Measurements from ENCODE around the gene ZCCHC9.
"Not testable (repeated sequence)": the region's sequence is repeated elsewhere in the genome, so short reads cannot be mapped to it uniquely, and the experiment has no call there.

The ZCCHC9 gene, protein sequence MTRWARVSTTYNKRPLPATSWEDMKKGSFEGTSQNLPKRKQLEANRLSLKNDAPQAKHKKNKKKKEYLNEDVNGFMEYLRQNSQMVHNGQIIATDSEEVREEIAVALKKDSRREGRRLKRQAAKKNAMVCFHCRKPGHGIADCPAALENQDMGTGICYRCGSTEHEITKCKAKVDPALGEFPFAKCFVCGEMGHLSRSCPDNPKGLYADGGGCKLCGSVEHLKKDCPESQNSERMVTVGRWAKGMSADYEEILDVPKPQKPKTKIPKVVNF

GRCh38 chr5:81301271-81302015, at the start of gene ZCCHC9:
TSS of gene ZCCHC9 (plus strand) at chr5:81301587. CDS start at chr5:81304758, 3,171 bp downstream.
- peak; percentile 97 for DNase-seq

DNA sequence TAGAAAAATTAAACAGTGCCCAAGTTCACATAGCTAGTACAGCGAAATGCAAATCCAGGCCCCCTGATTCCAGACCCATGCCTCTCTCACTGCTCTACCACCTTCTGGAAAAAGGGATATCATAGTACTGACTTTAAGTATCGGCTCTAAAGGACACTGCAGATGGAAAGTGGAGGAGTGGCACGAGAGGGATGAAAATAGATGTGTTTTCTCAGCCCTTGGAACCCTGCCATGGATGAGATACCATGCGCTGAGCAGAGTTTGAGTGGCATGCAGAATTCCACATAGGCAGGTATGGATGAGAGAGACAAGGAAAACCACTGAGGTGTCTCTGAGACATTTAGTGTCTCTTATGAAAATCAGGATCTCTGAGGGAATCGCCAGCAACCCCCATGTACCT, 49.5 kb upstream of the ZCCHC9 start:
- DNase-seq: no peak

DNA sequence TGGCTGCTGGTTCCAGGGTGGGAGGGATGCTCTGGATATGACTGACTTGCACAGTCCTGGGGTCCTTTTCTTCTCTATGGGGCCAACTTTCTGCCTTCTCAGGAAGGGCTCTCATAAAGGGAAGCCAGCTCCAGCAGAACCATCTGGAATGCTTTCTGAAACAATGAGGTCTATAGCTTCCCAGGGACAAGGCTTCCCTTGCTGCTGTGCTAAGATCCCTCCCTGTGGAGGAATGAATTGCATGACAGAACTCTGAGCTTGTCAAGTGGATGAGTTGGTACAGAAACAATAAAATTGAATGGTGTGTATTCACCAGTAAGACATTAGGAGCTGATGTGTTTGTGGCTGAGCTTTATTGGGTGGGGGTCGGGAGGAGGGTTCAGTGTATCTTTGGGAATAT, 48.5 kb upstream of the ZCCHC9 start:
- no peak for DNase-seq

GRCh38 chr5:81253875-81254274, 47.5 kb upstream of the ZCCHC9 start:
- no peak for DNase-seq

GRCh38 chr5:81254886-81255559, 46.4 kb upstream of the ZCCHC9 start:
- no peak for DNase-seq

DNA sequence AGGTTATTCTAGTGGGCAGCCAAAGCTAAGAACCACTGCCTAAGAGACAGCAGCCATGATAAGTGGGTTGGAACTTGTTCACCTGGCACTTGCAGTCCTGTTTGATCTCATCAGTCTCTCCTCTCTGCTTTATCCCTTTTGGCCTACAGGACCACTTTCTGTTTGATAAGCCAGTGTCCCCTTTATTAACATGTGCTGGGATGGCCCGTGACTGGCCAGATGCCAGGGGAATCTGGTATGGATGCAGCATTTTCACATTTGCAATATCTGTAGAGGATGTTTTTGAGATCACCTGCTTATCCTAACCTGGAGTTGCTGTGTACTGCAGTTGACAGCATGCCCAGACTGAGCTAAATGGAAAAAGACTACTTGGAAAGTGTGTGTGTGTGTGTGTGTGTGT, 44.6 kb upstream of the ZCCHC9 start:
- no peak for DNase-seq

DNA sequence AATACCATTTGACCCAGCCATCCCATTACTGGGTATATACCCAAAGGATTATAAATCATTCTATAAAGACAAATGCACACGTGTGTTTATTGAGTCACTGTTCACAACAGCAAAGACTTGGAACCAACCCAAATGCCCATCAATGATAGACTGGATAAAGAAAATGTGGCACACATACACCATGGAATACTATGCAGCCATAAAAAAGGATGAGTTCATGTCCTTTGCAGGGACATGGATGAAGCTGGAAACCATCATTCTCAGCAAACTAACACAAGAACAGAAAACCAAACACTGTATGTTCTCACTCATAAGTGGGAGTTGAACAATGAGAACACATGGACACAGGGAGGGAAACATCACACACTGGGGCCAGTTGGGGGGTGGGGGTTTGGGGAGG, 38.6 kb upstream of the ZCCHC9 start:
- not testable (repeated sequence) for DNase-seq

GRCh38 chr5:81265101-81265500, 36.3 kb upstream of the ZCCHC9 start:
- DNase-seq: no peak

GRCh38 chr5:81268521-81269196, 32.7 kb upstream of the ZCCHC9 start:
- peak; percentile 10 for DNase-seq

DNA sequence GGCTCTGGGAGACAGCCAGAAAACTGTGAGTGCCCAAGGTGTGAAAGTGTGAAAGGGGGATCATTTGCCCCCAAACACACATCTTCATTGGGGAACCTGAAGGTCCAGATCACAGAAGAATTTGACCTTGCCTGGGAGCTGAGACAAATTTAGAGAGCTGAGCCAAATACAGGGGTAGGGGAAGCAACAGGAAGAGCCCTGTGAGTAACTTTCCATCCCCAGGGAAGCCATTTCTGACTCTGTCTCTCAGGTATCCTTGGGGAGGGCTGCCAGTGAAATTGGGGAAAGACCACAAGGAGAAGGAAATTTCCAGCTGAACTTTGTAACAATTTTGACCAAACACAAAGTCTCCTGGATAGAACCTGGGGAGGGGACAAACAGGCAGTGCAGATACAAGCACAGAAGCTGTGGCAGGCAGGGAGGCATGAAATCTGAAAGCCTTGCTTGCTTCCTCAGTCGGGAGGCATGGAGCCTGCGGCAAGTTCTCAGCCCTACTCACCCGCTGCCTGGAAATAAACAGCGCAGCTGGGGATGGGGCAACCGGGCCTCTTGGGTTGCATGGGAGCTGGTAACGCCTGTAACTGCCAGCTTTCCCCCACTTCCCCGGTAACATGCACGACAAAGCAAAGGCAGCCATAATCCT, 31.5 kb upstream of the ZCCHC9 start:
- peak; percentile 89 for DNase-seq

- DNase-seq: peak; percentile 89
Observed at GRCh38 chr5:81270394-81271027, 30.9 kb upstream of the ZCCHC9 start.

DNA sequence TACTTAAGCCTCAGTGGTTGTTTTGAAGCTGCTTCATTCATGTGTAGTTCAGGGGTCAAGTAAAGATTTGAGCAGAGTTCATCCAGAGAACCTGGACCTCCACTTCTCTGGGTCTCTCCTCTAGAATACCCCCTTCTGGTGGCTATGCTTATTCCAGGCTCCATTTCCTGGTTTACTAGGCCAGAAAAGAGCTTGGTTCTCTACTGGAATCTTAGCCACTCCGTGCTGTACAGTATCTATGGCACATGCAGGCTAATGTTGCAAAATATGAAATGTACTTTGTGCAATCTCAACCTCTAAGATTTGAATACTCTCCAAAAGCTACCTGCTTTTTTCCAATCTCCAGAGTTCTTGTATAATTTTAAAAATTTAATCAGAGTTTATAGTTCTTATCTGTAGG, 17.4 kb upstream of the ZCCHC9 start:
- DNase-seq: no peak

GRCh38 chr5:81286059-81286617, 15.2 kb upstream of the ZCCHC9 start:
- DNase-seq: peak; percentile 3

DNA sequence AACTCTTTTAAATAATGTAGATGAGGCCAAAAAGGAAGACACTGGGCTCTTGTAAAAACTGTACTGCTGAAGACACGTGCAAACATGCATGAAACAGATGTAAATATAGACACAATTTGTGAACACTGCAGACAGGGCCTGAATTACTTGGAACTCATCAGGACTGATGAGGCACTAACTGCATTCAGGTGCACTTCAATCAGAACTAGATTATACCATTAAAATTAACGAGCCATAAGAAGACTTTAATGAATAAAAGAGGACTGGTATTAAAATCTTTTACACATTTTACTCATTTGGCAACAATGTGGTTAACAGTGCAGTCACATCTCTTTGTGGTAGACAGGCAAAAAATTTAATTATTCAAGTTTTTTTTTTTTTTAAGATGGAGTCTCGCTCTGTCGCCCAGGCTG, 13.4 kb upstream of the ZCCHC9 start:
- DNase-seq: peak; percentile 8

DNA sequence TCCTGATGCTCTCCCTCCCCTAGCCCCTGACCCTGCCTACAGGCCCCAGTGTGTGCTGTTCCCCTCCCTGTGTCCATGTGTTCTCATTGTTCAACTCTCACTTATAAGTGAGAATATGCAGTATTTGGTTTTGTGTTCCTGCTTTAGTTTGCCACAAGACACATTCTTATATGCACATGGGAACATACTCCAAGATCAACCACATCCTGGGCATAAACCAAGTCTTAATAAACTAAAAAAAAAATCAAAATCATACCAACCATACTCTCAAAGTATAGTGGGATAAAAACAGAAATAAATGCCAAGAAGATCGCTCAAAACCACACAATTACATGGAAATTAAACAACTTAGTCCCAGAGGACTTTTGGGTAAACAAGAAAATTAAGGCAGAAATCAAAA, 11.2 kb upstream of the ZCCHC9 start:
- no peak for DNase-seq

DNA sequence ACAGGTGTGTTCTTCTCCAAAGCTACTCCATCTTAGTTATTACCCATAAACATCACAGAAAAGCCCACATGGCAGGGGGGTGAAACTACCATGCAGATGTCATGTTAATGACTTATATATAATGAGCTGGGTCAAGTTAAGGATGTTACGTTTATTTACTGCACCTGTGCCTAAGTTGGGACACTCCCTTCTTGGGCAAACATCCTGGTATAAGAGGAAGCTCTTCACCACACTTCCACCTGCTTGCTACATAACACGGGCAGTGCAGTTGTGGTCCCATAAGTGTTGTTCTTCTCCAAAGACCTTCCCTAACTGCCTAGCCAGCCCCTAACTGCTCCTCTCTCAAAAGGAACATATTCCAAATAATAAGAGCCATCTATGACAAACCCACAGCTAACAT, 9.3 kb upstream of the ZCCHC9 start:
- DNase-seq: peak; percentile 20

- DNase-seq: not testable (repeated sequence)
Observed at GRCh38 chr5:81294021-81294420, 7.4 kb upstream of the ZCCHC9 start.

GRCh38 chr5:81297531-81297930, 3.9 kb upstream of the ZCCHC9 start:
- DNase-seq: no peak

- no peak for DNase-seq
Observed at GRCh38 chr5:81300921-81301270, 491 bp upstream of the ZCCHC9 start.

DNA sequence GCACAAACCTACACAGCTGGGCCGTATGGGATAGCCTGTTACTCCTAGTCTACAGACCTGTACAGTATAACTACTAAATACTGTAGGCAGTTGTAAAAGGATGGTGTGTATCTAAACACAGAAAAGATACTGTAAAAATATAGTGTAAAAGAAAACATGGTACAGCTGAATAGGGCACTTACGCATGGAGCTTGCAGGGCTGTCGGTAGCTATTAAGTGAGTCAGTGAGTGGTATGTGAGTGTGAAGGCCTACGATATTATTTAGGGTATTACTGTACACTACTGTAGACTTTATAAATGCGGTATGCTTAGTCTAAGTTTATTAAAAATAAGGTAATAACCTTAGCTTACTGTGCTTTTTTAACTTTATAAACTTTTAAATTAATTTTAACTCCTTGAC, 1.2 kb downstream of the ZCCHC9 start:
- DNase-seq: no peak

DNA sequence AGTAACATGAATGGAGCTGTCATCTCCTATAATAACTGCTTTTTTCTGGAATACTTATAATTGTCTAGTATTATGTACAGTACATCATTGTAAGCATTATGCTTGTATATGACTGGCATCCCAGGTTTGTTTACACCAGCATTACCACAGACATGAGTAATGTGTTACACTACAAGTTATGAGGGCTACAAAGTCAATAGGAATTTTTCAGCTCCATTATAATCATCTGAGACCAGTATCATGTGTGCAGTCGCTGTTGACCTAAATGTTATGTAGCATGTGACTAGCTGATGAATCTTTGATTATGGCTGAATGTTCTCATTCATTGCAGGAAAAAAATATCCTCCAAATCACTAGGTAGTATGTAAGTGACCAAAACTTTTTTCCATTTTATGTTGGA, 2.2 kb downstream of the ZCCHC9 start:
- DNase-seq: no peak

DNA sequence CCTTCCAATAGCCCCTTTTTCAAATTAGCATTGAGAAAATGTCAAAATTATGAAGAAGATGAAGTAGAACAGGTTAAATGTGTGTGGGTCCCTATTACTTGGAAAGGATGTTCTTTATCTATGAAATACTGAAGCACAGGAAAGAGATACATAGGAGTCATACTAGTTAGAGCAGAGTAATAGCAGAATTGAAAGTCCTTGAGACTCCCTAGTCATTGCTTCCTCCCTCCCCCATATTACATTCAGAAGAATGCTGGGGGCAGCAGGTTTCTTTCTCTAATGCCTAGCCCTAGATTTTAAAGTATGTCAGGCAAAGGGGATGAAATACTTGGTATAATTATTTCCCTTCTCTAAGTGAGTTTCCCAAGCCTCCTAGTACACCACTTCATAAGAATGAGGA, 4.4 kb downstream of the ZCCHC9 start:
- no peak for DNase-seq

All from NCI-H69 (cell line).